ENCODE results near the gene TPI1. TPM values are rescaled to one million over a fixed set of nuclear protein-coding genes. Genes with fewer than 3 reads are reported as not detected.

Gene TPI1
- total RNA-seq, 1 experiment from 2014 or later = 1,045 TPM

- TF ChIP-seq HMGXB4 (CRISPR knock-in tag; IDR thresholded peaks at IDR 0.05) (peak; percentile 78), TEAD4 (CRISPR knock-in tag; IDR thresholded peaks at IDR 0.05) (0 out of 2 replicates have a peak, but pooled peaks have one; percentile 14), ZSCAN18 (CRISPR knock-in tag; IDR thresholded peaks at IDR 0.05) (no peak)
These were observed 5.0 kb downstream of the TPI1 start (continued) for GRCh38 chr12:6872073-6873048.

- H3K27ac Mint-ChIP-seq = peak within 1 kb of the TSS; percentile 96
- TF ChIP-seq CBFB (CRISPR knock-in tag; IDR thresholded peaks at IDR 0.05; ENCODE audit: low read depth) (0 out of 2 replicates have a peak, but pooled peaks have one; percentile 63), ZNF138 (CRISPR knock-in tag; conservative IDR thresholded peaks at IDR 0.05) (no peak), SP1 (CRISPR knock-in tag; conservative IDR thresholded peaks at IDR 0.05) (peak; percentile 99), KAT7 (CRISPR knock-in tag; IDR thresholded peaks at IDR 0.05; ENCODE audit: borderline replicate concordance) (no peak), NFE2L1 (CRISPR knock-in tag; IDR thresholded peaks at IDR 0.05) (no peak), HMGXB4 (CRISPR knock-in tag; IDR thresholded peaks at IDR 0.05) (peak; percentile 53; the same call in 1 of the 2 replicates), FOXP4 (CRISPR knock-in tag; IDR thresholded peaks at IDR 0.05) (no peak), TEAD1 (CRISPR knock-in tag; IDR thresholded peaks at IDR 0.05) (peak; percentile 47; the same call in 1 of the 2 replicates), ARID4B (CRISPR knock-in tag; IDR thresholded peaks at IDR 0.05; ENCODE audit: borderline replicate concordance) (peak; percentile 81; the same call in 1 of the 2 replicates), GABPB1 (CRISPR knock-in tag; IDR thresholded peaks at IDR 0.05) (peak; percentile 51), ELF4 (CRISPR knock-in tag; IDR thresholded peaks at IDR 0.05; ENCODE audit: low read depth) (no peak), SMAD3 (CRISPR knock-in tag; IDR thresholded peaks at IDR 0.05; ENCODE audit: borderline replicate concordance) (peak; percentile 68; the same call in 1 of the 2 replicates), PREB (CRISPR knock-in tag; IDR thresholded peaks at IDR 0.05; ENCODE audit: borderline replicate concordance) (no peak), E2F5 (CRISPR knock-in tag; IDR thresholded peaks at IDR 0.05) (peak; percentile 84; the same call in 1 of the 2 replicates), ZNF263 (CRISPR knock-in tag; IDR thresholded peaks at IDR 0.05; ENCODE audit: low read depth) (no peak)
These were observed 6.0 kb downstream of the TPI1 start, which contains the start of gene SPSB2 for GRCh38 chr12:6873094-6874014. Gene SPSB2 (minus strand): TSS chr12:6873303. CDS start chr12:6872901, 402 bp downstream.

More at GRCh38 chr12:6873094-6874014, 6.0 kb downstream of the TPI1 start, which contains the start of gene SPSB2:
- peak; percentile 75 for ATAC-seq
- H3K4me1 Mint-ChIP-seq = peaks cover 44% of the 10 kb centered on the region
- H3K4me3 Mint-ChIP-seq = peak within 1 kb of the TSS; percentile 89
- peaks cover 42% of the 10 kb centered on the region for H3K36me3 Mint-ChIP-seq
- DNase-seq (ENCODE audit: low spot score) = peak; percentile 100
- H3K27me3 Mint-ChIP-seq (ENCODE audit: low read depth) = no peaks in the 10 kb centered on the region
- no peaks in the 10 kb centered on the region for H3K9me3 Mint-ChIP-seq
- CTCF ChIA-PET = interaction anchor here (0.6 to 8.5 kb wide), 50 partner anchors 9 to 576 kb away, joined by 3 to 181 read pairs (median 6); partner anchors contain the start of genes C12orf57, C1RL, CDCA3 and COPS7A
- POLR2A ChIA-PET = interaction anchor here (0.6 to 3.3 kb wide), 22 partner anchors 9 to 253 kb away, joined by 3 to 38 read pairs (median 5); partner anchors contain the start of genes C12orf57, CDCA3, COPS7A and LRRC23

Data from WTC11 (cell line).